B cell (primary cell): Measurements from ENCODE around the gene DYRK1A. TPM values are rescaled to one million over a fixed set of nuclear protein-coding genes. Genes with fewer than 3 reads are reported as not detected.

ENCODE experiments used
- ATAC-seq: fragments of 200-7000 bp; cut with Tn5 transposase; one replicate; pipeline ENCODE4 v1.10.0; 2021; ENCODE audit warnings: low read depth, mild to moderate bottlenecking, moderate number of reproducible peaks, moderate library complexity
- CTCF ChIA-PET: fragments of 350-600 bp; sonication (Branson Sonifier 250); formaldehyde crosslinking; loops from one replicate; lab custom pipeline; 2021; ENCODE audit warnings: antibody characterized with exemption, inconsistent platforms; lab: Charles Lee
- POLR2A ChIA-PET: fragments of 350-600 bp; sonication (Branson Sonifier 250); formaldehyde crosslinking; loops from one replicate; lab custom pipeline; 2021; ENCODE audit warnings: antibody characterized with exemption; lab: Charles Lee
- DNase-seq: peaks from one replicate; pipeline ENCODE4 v3.0.0; 2013
- H2AFZ ChIP-seq: 2 replicates; pipeline ENCODE4 v1.6.1; 2012; ENCODE audit warnings: mild to moderate bottlenecking, low read depth, low read length; ENCODE audit not compliant: insufficient read depth, poor library complexity, severe bottlenecking
- H3K27ac ChIP-seq, 2 donors: 1 replicate in 1 of 2; 2 replicates in 1 of 2; pipeline ENCODE4 v1.5.1; 2012 to 2013; ENCODE audit warnings: low read length in 2 of 2, mild to moderate bottlenecking in 2 of 2, moderate library complexity in 1 of 2
- H3K27me3 ChIP-seq, 4 experiments: fragments of 200-600 bp in 1 of 4; sonication (generic) in 1 of 4; replicated peaks in 1 of 4; 1 replicate in 2 of 4; 2 replicates in 2 of 4; pipeline versions ENCODE4 v1.6.1 to v1.7.0; 2013 to 2016; ENCODE audit warnings: low read length in 3 of 4, mild to moderate bottlenecking in 2 of 4, mixed read lengths in 1 of 4, moderate library complexity in 1 of 4; ENCODE audit not compliant: insufficient read depth in 4 of 4, control insufficient read depth in 3 of 4; ENCODE audit errors: control extremely low read depth in 1 of 4
- H3K36me3 ChIP-seq, 2 experiments: replicated peaks in 1 of 2; 1 replicate in 1 of 2; 2 replicates in 1 of 2; pipeline versions ENCODE4 v1.6.1 to v1.7.1; 2013; ENCODE audit warnings: low read length in 1 of 2; ENCODE audit not compliant: insufficient read depth in 2 of 2, control insufficient read depth in 1 of 2; ENCODE audit errors: control extremely low read depth in 1 of 2, extremely low read depth in 1 of 2
- H3K4me1 ChIP-seq, 2 donors: fragments of 200-600 bp in 1 of 2; sonication (generic) in 1 of 2; 1 replicate in 1 of 2; 2 replicates in 1 of 2; pipeline versions ENCODE4 v1.5.1 to v1.6.1; 2013 to 2017; ENCODE audit warnings: low read length in 2 of 2; ENCODE audit not compliant: control insufficient read depth in 2 of 2, insufficient read depth in 2 of 2
- H3K4me2 ChIP-seq: replicated peaks from 2 replicates; pipeline ENCODE3; 2012; ENCODE audit warnings: mild to moderate bottlenecking, low read depth, low read length; ENCODE audit not compliant: poor library complexity, severe bottlenecking
- H3K4me3 ChIP-seq, 5 experiments: fragments of 200-600 bp in 1 of 5; sonication (generic) in 1 of 5; 1 replicate in 3 of 5; 2 replicates in 2 of 5; pipeline versions ENCODE4 v1.5.1 to v1.7.0; 2011 to 2016; ENCODE audit warnings: low read length in 4 of 5, mild to moderate bottlenecking in 4 of 5, low read depth in 2 of 5, control low read depth in 1 of 5, moderate library complexity in 1 of 5; ENCODE audit not compliant: insufficient read depth in 1 of 5; ENCODE audit errors: control extremely low read depth in 1 of 5, extremely low read depth in 1 of 5
- H3K79me2 ChIP-seq: fragments of 200-600 bp; sonication (generic); one replicate; pipeline ENCODE4 v1.6.0; 2016; ENCODE audit warnings: low read length; ENCODE audit not compliant: control insufficient read depth, insufficient read depth
- H3K9ac ChIP-seq: fragments of 200-600 bp; sonication (generic); 2 replicates; pipeline ENCODE4 v1.6.1; 2017; ENCODE audit warnings: mild to moderate bottlenecking, low read length, moderate library complexity
- H3K9me3 ChIP-seq, 3 donors: one replicate each; pipeline versions ENCODE4 v1.6.1 to v1.7.1; 2013; ENCODE audit warnings: low read length in 2 of 3; ENCODE audit not compliant: control insufficient read depth in 2 of 3, insufficient read depth in 1 of 3; ENCODE audit errors: control extremely low read depth in 1 of 3
- H4K20me1 ChIP-seq: 2 replicates; pipeline ENCODE4 v1.6.0; 2012; ENCODE audit warnings: mild to moderate bottlenecking, low read length; ENCODE audit not compliant: insufficient read depth, control insufficient read depth, poor library complexity, severe bottlenecking
- H3K27ac Mint-ChIP-seq: one replicate; pipeline ENCODE4 v1.8.0; 2021; ENCODE audit warnings: mixed read lengths
- H3K27me3 Mint-ChIP-seq: one replicate; pipeline ENCODE4 v1.8.0; 2021; ENCODE audit warnings: mixed read lengths
- H3K4me1 Mint-ChIP-seq: one replicate; pipeline ENCODE4 v1.8.0; 2021; ENCODE audit warnings: mixed read lengths
- H3K4me3 Mint-ChIP-seq: one replicate; pipeline ENCODE4 v1.8.0; 2021; ENCODE audit warnings: mixed read lengths
- H3K9me3 Mint-ChIP-seq: one replicate; pipeline ENCODE4 v1.8.0; 2022; ENCODE audit warnings: mixed read lengths; ENCODE audit not compliant: insufficient read depth
- CTCF ChIP-seq: fragments of 200-600 bp; IDR thresholded peaks from one replicate; pipeline ENCODE4 v1.8.0; 2022; ENCODE audit warnings: antibody characterized with exemption, mild to moderate bottlenecking
- EZH2 ChIP-seq: IDR thresholded peaks from 2 replicates; pipeline ENCODE4 v1.6.1; 2012; ENCODE audit warnings: borderline replicate concordance, low read depth, mild to moderate bottlenecking, moderate library complexity, low read length; ENCODE audit not compliant: insufficient read depth, poor library complexity, severe bottlenecking
- WGBS: methylation state at CpG from one replicate; pipeline ENCODE4 v1.1.5; 2013; ENCODE audit warnings: missing lambda C conversion rate; ENCODE audit not compliant: insufficient coverage; 5-methylcytosine and 5-hydroxymethylcytosine counted together
- intact Hi-C: fragments of 100-400 bp; cut with micrococcal nuclease; formaldehyde crosslinking; loops from one replicate; pipeline ENCODE4 v1.10.0; 2022
- polyA plus RNA-seq: library from polyadenylated mRNA; depleted of rRNA; stranded (reverse); fragments of >200 nt; gene quantifications from 2 replicates; pipeline ENCODE4 v1.2.3, GENCODE V29; 2012
- total RNA-seq, 2 donors: library from RNA; stranded (reverse); fragments of 120-200 nt in 1 of 2; gene quantifications; 1 replicate in 1 of 2; 2 replicates in 1 of 2; pipeline versions ENCODE4 v1.2.3 to v1.2.4, GENCODE V29; 2013 to 2022

DYRK1A gene
- total and polyA plus RNA-seq, 2 donors (not counting 1 experiment from before 2014, with no cell fraction given), result 46.6 to 147 TPM

- no peak overlapping the region for H3K27ac ChIP-seq
- WGBS, result 37% methylated on average over 2 of the region's 4 CpGs
These were observed 8.9 kb upstream of the DYRK1A start for GRCh38 chr21:37357691-37358090.

GRCh38 chr21:37358397-37358796, 8.2 kb upstream of the DYRK1A start:
- POLR2A ChIA-PET, result no interaction called here
- 11% methylated on average over 7 of the region's 7 CpGs for WGBS
- intact Hi-C loops, result no loop called here

More at GRCh38 chr21:37357691-37358090, 8.9 kb upstream of the DYRK1A start:
- Mint-ChIP-seq H3K4me1 (no peaks in the 10 kb centered on the region), H3K27ac (no peak overlapping the region), H3K4me3 (no peak overlapping the region), H3K9me3 (no peaks in the 10 kb centered on the region), H3K27me3 (peaks cover 29% of the 10 kb centered on the region)
- ChIA-PET CTCF (no interaction called here), POLR2A (no interaction called here)
- Histone ChIP-seq H4K20me1 (no peaks in the 10 kb centered on the region), H3K9me3 (peaks cover 0 to 2% (median 0%) of the 10 kb centered on the region in 3 donors), H3K79me2 (no peaks in the 10 kb centered on the region), H2AFZ (no peak overlapping the region), H3K36me3 (no peaks in the 10 kb centered on the region), H3K4me3 (no peak overlapping the region), H3K4me1 (no peaks in the 10 kb centered on the region), H3K9ac (no peak overlapping the region), H3K27me3 (peaks cover 0 to 7% (median 0%) of the 10 kb centered on the region in 4 experiments), H3K4me2 (no peak overlapping the region)
- TF ChIP-seq CTCF, result no peak
- no peak for TF ChIP-seq EZH2
- intact Hi-C loops, result no loop called here
- DNase-seq (no peak), ATAC-seq (no peak)

More at GRCh38 chr21:37358397-37358796, 8.2 kb upstream of the DYRK1A start:
- DNase-seq, result no peak
- Histone ChIP-seq H3K9me3 (no peaks in the 10 kb centered on the region), H3K9ac (no peak overlapping the region), H3K4me3 (no peak overlapping the region), H3K36me3 (no peaks in the 10 kb centered on the region), H3K27ac (no peak overlapping the region), H3K4me2 (no peak overlapping the region), H3K4me1 (no peaks in the 10 kb centered on the region), H3K27me3 (peaks cover 0 to 7% (median 0%) of the 10 kb centered on the region in 4 experiments), H3K79me2 (no peaks in the 10 kb centered on the region), H2AFZ (no peak overlapping the region), H4K20me1 (no peaks in the 10 kb centered on the region)
- Mint-ChIP-seq H3K27ac (no peak overlapping the region), H3K4me3 (no peak overlapping the region), H3K27me3 (peaks cover 25% of the 10 kb centered on the region), H3K4me1 (no peaks in the 10 kb centered on the region), H3K9me3 (no peaks in the 10 kb centered on the region)
- no peak for ATAC-seq
- TF ChIP-seq EZH2, result no peak
- TF ChIP-seq CTCF, result no peak
- CTCF ChIA-PET, result no interaction called here
